Osteoblast (primary cell): Measurements from ENCODE around the gene ALS2CL. TPM values are rescaled to one million over a fixed set of nuclear protein-coding genes. Genes with fewer than 3 reads are reported as not detected.

Experiments used
- DNase-seq: peaks from one replicate; pipeline ENCODE4 v3.0.0; 2011; ENCODE audit warnings: low spot score, mixed read lengths; ENCODE audit not compliant: insufficient read length; ENCODE audit errors: missing footprints
- H2AFZ ChIP-seq: 2 replicates; pipeline ENCODE4 v1.6.0; 2011; ENCODE audit warnings: mild to moderate bottlenecking, low read length
- H3K27ac ChIP-seq: 2 replicates; pipeline ENCODE4 v1.5.1; 2011; ENCODE audit warnings: mild to moderate bottlenecking, low read depth, low read length, moderate library complexity
- H3K27me3 ChIP-seq: 2 replicates; pipeline ENCODE4 v1.6.0; 2012; ENCODE audit warnings: mild to moderate bottlenecking, control low read depth, inconsistent platforms, low read length, moderate library complexity; ENCODE audit not compliant: insufficient read depth
- H3K36me3 ChIP-seq: 2 replicates; pipeline ENCODE4 v1.5.1; 2011; ENCODE audit warnings: mild to moderate bottlenecking, low read length, control low read depth, moderate library complexity; ENCODE audit not compliant: insufficient read depth
- H3K4me1 ChIP-seq: 2 replicates; pipeline ENCODE4 v1.5.1; 2011; ENCODE audit warnings: mild to moderate bottlenecking, low read length, control low read depth, moderate library complexity; ENCODE audit not compliant: insufficient read depth
- H3K4me2 ChIP-seq: 2 replicates; pipeline ENCODE4 v1.6.0; 2011; ENCODE audit warnings: mild to moderate bottlenecking, low read length; ENCODE audit not compliant: insufficient read depth
- H3K4me3 ChIP-seq: fragments of 200-600 bp; sonication (generic); 3 replicates; pipeline ENCODE4 v1.5.1; 2012; ENCODE audit warnings: mild to moderate bottlenecking, low read length, inconsistent platforms; ENCODE audit not compliant: insufficient read depth
- H3K79me2 ChIP-seq: 2 replicates; pipeline ENCODE4 v1.6.0; 2012; ENCODE audit warnings: mild to moderate bottlenecking, low read length, control low read depth, inconsistent platforms; ENCODE audit not compliant: insufficient read depth
- H3K9me3 ChIP-seq: 2 replicates; pipeline ENCODE4 v1.5.1; 2011; ENCODE audit warnings: low read depth, low read length, control low read depth
- H4K20me1 ChIP-seq: 2 replicates; pipeline ENCODE4 v1.6.0; 2012; ENCODE audit warnings: mild to moderate bottlenecking, low read length, control low read depth; ENCODE audit not compliant: insufficient read depth
- CTCF ChIP-seq: IDR thresholded peaks from 2 replicates; pipeline ENCODE4 v1.5.1; 2011; ENCODE audit warnings: mild to moderate bottlenecking, low read depth, low read length, moderate library complexity; ENCODE audit errors: extremely low read depth
- total RNA-seq: library from RNA; depleted of rRNA; stranded (reverse); fragments of >200 nt; gene quantifications from 2 replicates; pipeline ENCODE4 v1.2.3, GENCODE V29; 2012

ALS2CL gene
- total RNA-seq, 1 donor, result 1.1 TPM

- no peaks in the 10 kb centered on the region for H3K4me1 ChIP-seq
- no peak overlapping the region for H2AFZ ChIP-seq
- H3K27ac ChIP-seq, result no peak overlapping the region
- DNase-seq, result no peak
- H3K27me3 ChIP-seq, result peaks cover 24% of the 10 kb centered on the region
- no peaks in the 10 kb centered on the region for H3K79me2 ChIP-seq
- no peaks in the 10 kb centered on the region for H3K36me3 ChIP-seq
- H3K4me3 ChIP-seq, result no peak overlapping the region
- no peak for TF ChIP-seq CTCF
- no peak overlapping the region for H3K4me2 ChIP-seq
- H4K20me1 ChIP-seq, result no peaks in the 10 kb centered on the region
- H3K9me3 ChIP-seq, result no peaks in the 10 kb centered on the region
Measured at GRCh38 chr3:46642971-46643370, 50.5 kb downstream of the ALS2CL start.

GRCh38 chr3:46640927-46641326 lies 52.6 kb downstream of the ALS2CL start:
- Histone ChIP-seq H4K20me1 (no peaks in the 10 kb centered on the region), H3K9me3 (no peaks in the 10 kb centered on the region), H3K36me3 (no peaks in the 10 kb centered on the region), H3K4me1 (no peaks in the 10 kb centered on the region), H3K27me3 (peaks cover 28% of the 10 kb centered on the region), H3K4me3 (no peak overlapping the region), H3K27ac (no peak overlapping the region), H3K4me2 (no peak overlapping the region), H3K79me2 (no peaks in the 10 kb centered on the region), H2AFZ (no peak overlapping the region)
- TF ChIP-seq CTCF, result no peak
- no peak for DNase-seq

GRCh38 chr3:46639221-46639620 lies 54.3 kb downstream of the ALS2CL start:
- H3K4me1 ChIP-seq, result no peaks in the 10 kb centered on the region
- peaks cover 30% of the 10 kb centered on the region for H3K27me3 ChIP-seq
- no peak for DNase-seq
- no peaks in the 10 kb centered on the region for H4K20me1 ChIP-seq
- no peak overlapping the region for H3K27ac ChIP-seq
- H3K4me3 ChIP-seq, result no peak overlapping the region
- no peak overlapping the region for H3K4me2 ChIP-seq
- H3K36me3 ChIP-seq, result no peaks in the 10 kb centered on the region
- no peak for TF ChIP-seq CTCF
- H3K79me2 ChIP-seq, result no peaks in the 10 kb centered on the region
- H2AFZ ChIP-seq, result no peak overlapping the region
- H3K9me3 ChIP-seq, result no peaks in the 10 kb centered on the region

- H3K9me3 ChIP-seq, result no peaks in the 10 kb centered on the region
- H3K27me3 ChIP-seq, result peaks cover 9% of the 10 kb centered on the region
- peaks cover 3% of the 10 kb centered on the region for H3K4me1 ChIP-seq
- no peak overlapping the region for H3K4me3 ChIP-seq
- no peak overlapping the region for H3K27ac ChIP-seq
- DNase-seq, result no peak
- H3K79me2 ChIP-seq, result no peaks in the 10 kb centered on the region
- no peak overlapping the region for H2AFZ ChIP-seq
- H3K36me3 ChIP-seq, result no peaks in the 10 kb centered on the region
- no peaks in the 10 kb centered on the region for H4K20me1 ChIP-seq
- TF ChIP-seq CTCF, result no peak
- no peak overlapping the region for H3K4me2 ChIP-seq
Measured at GRCh38 chr3:46634856-46635255, 58.6 kb downstream of the ALS2CL start.
